B cell (primary cell): ENCODE data around the gene PYCR2.

ENCODE experiments used
- CTCF ChIP-seq: fragments of 200-600 bp; IDR thresholded peaks from one replicate; pipeline ENCODE4 v1.8.0; 2022; ENCODE audit warnings: antibody characterized with exemption, mild to moderate bottlenecking
- EZH2 ChIP-seq: IDR thresholded peaks from 2 replicates; pipeline ENCODE4 v1.6.1; 2012; ENCODE audit warnings: borderline replicate concordance, low read depth, mild to moderate bottlenecking, moderate library complexity, low read length; ENCODE audit not compliant: insufficient read depth, poor library complexity, severe bottlenecking

GRCh38 chr1:225870911-225871310 lies 53.1 kb downstream of the PYCR2 start:
- TF ChIP-seq EZH2 = no peak
- TF ChIP-seq CTCF = no peak
